ENCODE measurements around the gene IFI27L1. TPM values are rescaled to one million over a fixed set of nuclear protein-coding genes. Genes with fewer than 3 reads are reported as not detected.

Gene IFI27L1
- total RNA-seq, 1 experiment from 2014 or later = 26.0 TPM

DNA sequence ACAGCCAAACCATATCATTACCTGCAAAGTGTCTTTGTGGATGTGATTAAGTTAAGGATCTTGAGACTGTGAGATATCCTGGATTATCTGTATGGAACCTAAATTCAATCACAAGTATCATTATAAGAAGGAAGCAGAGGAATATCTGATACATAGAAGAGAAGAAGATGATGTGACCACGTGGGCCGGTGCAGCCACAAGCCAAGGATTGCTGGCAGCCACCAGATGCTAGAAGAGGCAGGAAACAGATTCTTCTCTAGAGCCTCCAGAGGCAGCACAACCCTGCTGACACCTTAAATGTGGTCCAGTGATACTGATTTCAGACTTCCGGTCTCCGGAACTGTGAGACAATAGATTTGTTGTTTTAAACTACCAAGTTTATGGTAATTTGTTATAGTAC, 54.4 kb downstream of the IFI27L1 start:
- Histone ChIP-seq H3K9me2 (ENCODE audit: insufficient read depth) (no peaks in the 10 kb centered on the region), H4K20me1 (ENCODE audit: insufficient read depth) (no peaks in the 10 kb centered on the region), H3K4me3 (replicated peaks in 1 of 2; ENCODE audit: low read depth in 1 of 2, low read length in 2 of 2) (no peak overlapping the region), H2AFZ (ENCODE audit: low read depth, low read length, poor library complexity, severe bottlenecking) (no peak overlapping the region), H3K36me3 (ENCODE audit: control insufficient read depth in 1 of 2, insufficient read depth in 2 of 2, low read length in 2 of 2) (no peaks in the 10 kb centered on the region), H3K4me2 (ENCODE audit: low read length) (no peak overlapping the region), H3K4me1 (ENCODE audit: control insufficient read depth in 1 of 2, insufficient read depth in 2 of 2, low read length in 2 of 2) (peaks cover 3 to 4% of the 10 kb centered on the region in 2 experiments; a peak in 3 of 4 replicates), H3K27me3 (ENCODE audit: insufficient read depth, low read length) (no peaks in the 10 kb centered on the region), H3K79me2 (ENCODE audit: insufficient read depth, low read length) (no peaks in the 10 kb centered on the region), H3K9ac (ENCODE audit: low read length) (no peak overlapping the region), H3K27ac (ENCODE audit: low read depth, low read length) (no peak overlapping the region), H3K9me3 (ENCODE audit: control insufficient read depth in 1 of 2, insufficient read depth in 1 of 2, low read depth in 1 of 2, low read length in 2 of 2) (no peaks in the 10 kb centered on the region)
- no peak for TF ChIP-seq RAD21 (IDR thresholded peaks at IDR 0.05; ENCODE audit: low read depth)
- TF ChIP-seq POLR2A (IDR thresholded peaks at IDR 0.05; ENCODE audit: borderline replicate concordance, extremely low read depth, insufficient read depth, insufficient read length) = no peak
- TF ChIP-seq REST (IDR thresholded peaks at IDR 0.05; ENCODE audit: low read depth) = no peak
- no peak for TF ChIP-seq POLR2AphosphoS5 (IDR thresholded peaks at IDR 0.05; ENCODE audit: low read depth, low read length)
- ChIA-PET POLR2A (no interaction called here), RAD21 (ENCODE audit: low non-redundant PET in 1 of 2, low total read pairs in 2 of 2, uncharacterized antibody in 2 of 2, unreplicated experiment in 2 of 2) (no interaction called here), CTCF (no interaction called here)
- no peak for DNase-seq (ENCODE audit: low read depth, low spot score)
- no TSS peak for BruUV-seq (replicated peaks)
- intact Hi-C loops (cut with micrococcal nuclease) = loop anchor here (10.0 kb wide), 2 partner anchors 399 to 549 kb away; no protein-coding TSS in a partner anchor
- ATAC-seq = no peak

Data from HCT116 (cell line).